Testis (tissue), 3 donors: ENCODE results near the gene KIF26A. TPM values are rescaled to one million over a fixed set of nuclear protein-coding genes. Genes with fewer than 3 reads are reported as not detected.

Experiments used
- DNase-seq: peaks from one replicate; pipeline ENCODE4 v3.0.0-alpha.2; 2019
- H3K27ac ChIP-seq, 2 donors: fragments of 200-600 bp; sonication (generic); one replicate each; pipeline ENCODE4 v1.5.1; 2019
- H3K27me3 ChIP-seq: fragments of 200-600 bp; sonication (generic); one replicate; pipeline ENCODE4 v1.5.1; 2019
- H3K36me3 ChIP-seq: fragments of 200-600 bp; sonication (generic); one replicate; pipeline ENCODE4 v1.5.1; 2017; ENCODE audit warnings: low read depth; ENCODE audit errors: missing control alignments
- H3K4me1 ChIP-seq: fragments of 200-600 bp; sonication (generic); one replicate; pipeline ENCODE4 v1.5.1; 2019
- H3K4me3 ChIP-seq, 2 donors: fragments of 200-600 bp; sonication (generic); one replicate each; pipeline ENCODE4 v1.5.1; 2017 to 2019
- H3K9me3 ChIP-seq: fragments of 200-600 bp; sonication (generic); one replicate; pipeline ENCODE4 v1.5.1; 2017
- POLR2A ChIP-seq: fragments of 450-650 bp; IDR thresholded peaks from one replicate; pipeline ENCODE4 v1.6.1; 2017; ENCODE audit warnings: antibody characterized with exemption, mild to moderate bottlenecking, moderate library complexity
- WGBS, 2 donors: methylation state at CpG; one replicate each; pipeline ENCODE4 v1.1.5; 2018; 5-methylcytosine and 5-hydroxymethylcytosine counted together
- intact Hi-C: fragments of 100-400 bp; cut with DNase I; formaldehyde crosslinking; loops from one replicate; pipeline ENCODE4 v1.15.1; 2023; ENCODE audit warnings: low total_unique reads
- polyA plus RNA-seq: library from polyadenylated mRNA; stranded (reverse); fragments of 350-450 nt; fragmentation: Illumina TruSeq; extraction: RNeasy Lipid Tissue Mini Kit (QIAGEN cat#74804); gene quantifications from one replicate; pipeline ENCODE4 v1.2.3, GENCODE V29; 2014; ENCODE audit warnings: low read depth, low replicate concordance; ENCODE audit not compliant: insufficient read depth
- total RNA-seq, 2 donors: library from RNA; depleted of rRNA; stranded (reverse); fragments of >200 nt; gene quantifications; one replicate each; pipeline ENCODE4 v1.2.3, GENCODE V29; 2016
- TF ChIP-seq, protein P1 (sequence below), 3 experiments: fragments of 450-650 bp in 2 of 3; fragments of 200-600 bp in 1 of 3; sonication (generic) in 1 of 3; IDR thresholded peaks; one replicate each; pipeline ENCODE4 v1.5.1; 2016 to 2019; ENCODE audit warnings: antibody characterized with exemption in 3 of 3, mild to moderate bottlenecking in 2 of 3, moderate library complexity in 1 of 3

KIF26A gene
- total and polyA plus RNA-seq, 3 donors from 2014 or later = 5.6 to 21.2 (median 18.3) TPM

DNA sequence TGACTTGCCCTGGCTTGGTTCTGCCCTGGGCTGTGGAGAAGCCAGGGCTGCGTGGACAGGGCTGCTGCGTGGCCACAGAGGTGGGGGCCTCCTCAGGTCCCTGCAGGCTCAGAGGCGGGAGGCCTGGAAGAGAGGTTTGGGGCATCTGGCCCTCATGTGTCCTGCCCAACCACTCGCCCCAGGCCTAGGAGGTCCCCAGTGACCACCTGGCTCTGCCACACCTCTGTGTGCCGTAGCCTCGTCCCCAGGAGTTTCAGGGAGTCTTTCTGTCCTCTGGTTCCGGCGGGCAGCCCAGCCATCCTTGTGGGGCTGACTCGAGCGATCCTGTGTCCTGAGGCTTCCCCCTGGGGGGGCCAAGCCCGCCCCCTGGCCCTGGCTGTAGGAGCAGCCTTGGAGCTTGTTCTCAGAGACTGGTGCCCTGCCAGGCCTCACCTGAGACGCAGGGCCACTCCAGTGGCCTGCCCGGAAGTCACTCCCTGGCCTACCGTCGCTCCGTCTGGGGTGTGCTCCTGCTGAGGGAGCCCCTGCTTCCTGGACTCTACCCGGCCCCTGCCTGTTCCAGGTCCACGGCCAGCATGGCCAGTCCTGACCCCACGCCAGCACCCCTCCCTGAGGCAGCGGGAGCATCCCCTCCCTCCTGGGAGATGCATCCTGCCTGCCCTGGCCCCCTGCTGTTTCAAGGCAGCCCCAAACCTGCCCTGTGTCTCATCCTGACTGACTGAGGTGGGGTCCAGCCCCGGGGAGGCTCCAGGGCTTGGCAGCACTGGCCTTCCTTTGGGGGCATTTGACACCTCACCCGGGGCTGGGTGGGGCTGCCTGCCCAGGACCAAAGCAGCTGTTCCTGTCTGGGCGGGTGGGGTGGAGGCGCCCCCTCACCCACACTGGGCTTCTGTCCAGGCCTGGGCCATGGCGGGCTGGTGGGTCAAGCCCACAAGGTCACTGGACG lies 39.0 kb upstream of the KIF26A start:
- intact Hi-C loops = no loop called here
- TF ChIP-seq, protein P1, sequence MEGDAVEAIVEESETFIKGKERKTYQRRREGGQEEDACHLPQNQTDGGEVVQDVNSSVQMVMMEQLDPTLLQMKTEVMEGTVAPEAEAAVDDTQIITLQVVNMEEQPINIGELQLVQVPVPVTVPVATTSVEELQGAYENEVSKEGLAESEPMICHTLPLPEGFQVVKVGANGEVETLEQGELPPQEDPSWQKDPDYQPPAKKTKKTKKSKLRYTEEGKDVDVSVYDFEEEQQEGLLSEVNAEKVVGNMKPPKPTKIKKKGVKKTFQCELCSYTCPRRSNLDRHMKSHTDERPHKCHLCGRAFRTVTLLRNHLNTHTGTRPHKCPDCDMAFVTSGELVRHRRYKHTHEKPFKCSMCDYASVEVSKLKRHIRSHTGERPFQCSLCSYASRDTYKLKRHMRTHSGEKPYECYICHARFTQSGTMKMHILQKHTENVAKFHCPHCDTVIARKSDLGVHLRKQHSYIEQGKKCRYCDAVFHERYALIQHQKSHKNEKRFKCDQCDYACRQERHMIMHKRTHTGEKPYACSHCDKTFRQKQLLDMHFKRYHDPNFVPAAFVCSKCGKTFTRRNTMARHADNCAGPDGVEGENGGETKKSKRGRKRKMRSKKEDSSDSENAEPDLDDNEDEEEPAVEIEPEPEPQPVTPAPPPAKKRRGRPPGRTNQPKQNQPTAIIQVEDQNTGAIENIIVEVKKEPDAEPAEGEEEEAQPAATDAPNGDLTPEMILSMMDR (IDR thresholded peaks at IDR 0.05) = no peak
- TF ChIP-seq POLR2A = no peak

GRCh38 chr14:104100171-104101085 lies 38.0 kb upstream of the KIF26A start:
- H3K4me3 ChIP-seq = no peak overlapping the region
- TF ChIP-seq, protein P1 (IDR thresholded peaks at IDR 0.05) = no peak
- TF ChIP-seq POLR2A = no peak
- no peaks in the 10 kb centered on the region for H3K36me3 ChIP-seq
- intact Hi-C loops = no loop called here
- H3K9me3 ChIP-seq = no peaks in the 10 kb centered on the region
- WGBS, 2 donors = 72 to 77% methylated on average over 5 to 17 of the region's 23 CpGs
- H3K4me1 ChIP-seq = no peaks in the 10 kb centered on the region
- no peak overlapping the region for H3K27ac ChIP-seq
- no peak for DNase-seq
- no peaks in the 10 kb centered on the region for H3K27me3 ChIP-seq

More for the DNA sequence above, 39.0 kb upstream of the KIF26A start:
- H3K27ac ChIP-seq = no peak overlapping the region
- no peaks in the 10 kb centered on the region for H3K4me1 ChIP-seq
- no peak for DNase-seq
- no peak overlapping the region for H3K4me3 ChIP-seq
- no peaks in the 10 kb centered on the region for H3K27me3 ChIP-seq
- no peaks in the 10 kb centered on the region for H3K9me3 ChIP-seq
- no peaks in the 10 kb centered on the region for H3K36me3 ChIP-seq
- WGBS, 2 donors = 80 to 84% methylated on average over 1 to 25 of the region's 26 CpGs

DNA sequence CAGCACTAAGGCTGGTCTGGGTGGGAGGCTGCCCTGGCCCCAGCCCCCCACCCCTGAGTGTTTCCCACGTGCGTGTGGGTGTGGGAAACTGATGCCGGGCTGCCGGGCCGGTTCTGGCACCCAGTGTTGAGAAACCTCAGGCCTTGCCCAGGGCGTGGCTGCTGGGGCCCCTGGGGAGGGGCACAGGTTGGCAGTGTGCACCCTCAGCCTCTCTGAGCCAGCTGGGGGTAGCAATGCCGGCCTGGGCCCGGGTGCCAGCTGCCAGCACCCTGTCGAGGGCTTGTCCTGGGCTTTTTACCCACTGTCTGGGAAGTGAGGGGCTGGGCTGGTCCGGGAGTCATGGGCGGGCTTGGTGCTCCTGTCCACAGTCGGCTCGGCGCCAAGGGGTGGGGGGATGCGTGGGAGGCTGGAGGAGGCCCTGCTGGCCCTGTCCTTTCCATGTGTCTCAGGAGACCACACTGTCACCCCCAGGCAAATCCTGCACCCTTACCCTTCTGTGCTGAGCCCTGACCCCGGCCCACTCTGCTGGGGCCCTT lies 37.2 kb upstream of the KIF26A start:
- no peaks in the 10 kb centered on the region for H3K9me3 ChIP-seq
- TF ChIP-seq, protein P1 (IDR thresholded peaks at IDR 0.05) = no peak
- no peak for TF ChIP-seq POLR2A
- 84% methylated on average over 16 of the region's 16 CpGs; no CpG with 5 or more reads in 1 of the 2 donors for WGBS, 2 donors

DNA sequence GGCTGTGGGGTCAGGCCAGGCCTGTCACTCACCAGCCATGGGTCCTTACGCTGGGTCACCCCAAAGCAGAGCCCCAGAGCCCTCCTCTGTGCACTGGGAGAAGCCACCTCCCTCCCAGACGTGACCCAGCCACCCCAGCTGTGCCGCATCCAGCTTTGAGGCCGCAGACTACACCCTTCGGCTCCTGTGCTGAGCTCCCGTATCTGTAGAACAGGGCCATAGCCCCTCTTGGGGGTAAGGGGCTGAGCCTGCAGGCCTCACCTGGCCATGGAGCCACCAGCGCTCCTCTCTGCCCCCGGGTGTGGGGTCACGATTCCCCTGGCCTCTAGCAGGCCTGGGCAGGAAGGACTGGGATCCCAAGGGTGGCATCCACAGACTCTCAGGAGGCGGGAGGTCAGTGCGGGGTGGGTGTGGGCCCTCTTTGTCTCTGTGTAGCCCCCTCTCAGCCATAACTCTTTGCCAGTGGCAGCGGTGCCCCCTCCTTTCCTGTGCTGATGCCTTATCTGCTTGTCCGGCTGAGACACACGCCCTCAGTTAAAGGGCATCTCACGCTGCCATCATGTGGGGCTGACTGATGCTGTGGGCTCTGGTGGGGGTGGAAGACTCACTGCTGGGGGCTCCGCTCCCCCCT lies 36.6 kb upstream of the KIF26A start:
- WGBS, 2 donors = 92 to 93% methylated on average over 8 to 16 of the region's 16 CpGs
- Histone ChIP-seq H3K27ac (no peak overlapping the region), H3K36me3 (no peaks in the 10 kb centered on the region), H3K27me3 (no peaks in the 10 kb centered on the region), H3K4me1 (no peaks in the 10 kb centered on the region), H3K4me3 (no peak overlapping the region), H3K9me3 (no peaks in the 10 kb centered on the region)
- intact Hi-C loops = no loop called here
- no peak for TF ChIP-seq POLR2A
- TF ChIP-seq, protein P1 (IDR thresholded peaks at IDR 0.05) = no peak
- no peak for DNase-seq

More for the DNA sequence above, 37.2 kb upstream of the KIF26A start:
- H3K27ac ChIP-seq = no peak overlapping the region
- H3K27me3 ChIP-seq = no peaks in the 10 kb centered on the region
- H3K4me3 ChIP-seq = no peak overlapping the region
- no peaks in the 10 kb centered on the region for H3K4me1 ChIP-seq
- H3K36me3 ChIP-seq = no peaks in the 10 kb centered on the region
- no peak for DNase-seq
- intact Hi-C loops = no loop called here
